ENCODE results near the gene FMNL2. TPM values are rescaled to one million over a fixed set of nuclear protein-coding genes. Genes with fewer than 3 reads are reported as not detected.
A peak's percentile ranks its signal among the peaks of the same experiment; 100 is the strongest.

FMNL2 gene
- total and polyA plus RNA-seq, 2 experiments from 2014 or later = 4.4 to 18.6 TPM

GRCh38 chr2:152571048-152571766 lies 236.2 kb downstream of the FMNL2 start:
- Histone ChIP-seq H3K27me3 (replicated peaks; ENCODE audit: insufficient read depth) (no peaks in the 10 kb centered on the region), H3K9ac (no peak overlapping the region), H2AFZ (no peak overlapping the region), H4K20me1 (ENCODE audit: insufficient read depth) (no peaks in the 10 kb centered on the region), H3K79me2 (ENCODE audit: insufficient read depth) (no peaks in the 10 kb centered on the region; the same call in 1 of the 2 replicates), H3K4me2 (ENCODE audit: unreplicated experiment) (peak overlapping the region; percentile 50), H3K4me3 (no peak overlapping the region), H3K36me3 (ENCODE audit: low read depth) (no peaks in the 10 kb centered on the region), H3K9me3 (ENCODE audit: low read depth) (no peaks in the 10 kb centered on the region), H3K9me2 (ENCODE audit: insufficient read depth) (no peaks in the 10 kb centered on the region), H3K27ac (no peak overlapping the region), H3K4me1 (ENCODE audit: insufficient read depth) (peaks cover 31% of the 10 kb centered on the region), H3F3A (ENCODE audit: insufficient read depth) (peaks cover 27% of the 10 kb centered on the region)
- in situ Hi-C loops (cut with MboI) = no loop called here
- 44 to 58% methylated on average over 3 of the region's 3 CpGs for WGBS, 2 experiments (ENCODE audit: low coverage in 1 of 2, low lambda C conversion rate in 2 of 2, missing lambda C conversion rate in 2 of 2)
- TF ChIP-seq EZH2phosphoT487 (IDR thresholded peaks at IDR 0.05; ENCODE audit: insufficient read depth, low read depth) = no peak
- TF ChIP-seq EZH2 (IDR thresholded peaks at IDR 0.05; ENCODE audit: insufficient read depth, poor library complexity, severe bottlenecking) = no peak
- peak; percentile 74 for DNase-seq

- H4K20me1 ChIP-seq (ENCODE audit: insufficient read depth) = no peaks in the 10 kb centered on the region
- TF ChIP-seq EZH2 (IDR thresholded peaks at IDR 0.05; ENCODE audit: insufficient read depth, poor library complexity, severe bottlenecking) (no peak), EZH2phosphoT487 (IDR thresholded peaks at IDR 0.05; ENCODE audit: insufficient read depth, low read depth) (no peak)
- H3K4me2 ChIP-seq (ENCODE audit: unreplicated experiment) = no peak overlapping the region
- H3K27ac ChIP-seq = no peak overlapping the region
- H3K79me2 ChIP-seq (ENCODE audit: insufficient read depth) = no peaks in the 10 kb centered on the region; the same call in 1 of the 2 replicates
- WGBS, 2 experiments (ENCODE audit: low coverage in 1 of 2, low lambda C conversion rate in 2 of 2, missing lambda C conversion rate in 2 of 2) = 95 to 100% methylated on average over 1 of the region's 1 CpG
- H3K27me3 ChIP-seq (replicated peaks; ENCODE audit: insufficient read depth) = no peaks in the 10 kb centered on the region
- peaks cover 27% of the 10 kb centered on the region for H3F3A ChIP-seq (ENCODE audit: insufficient read depth)
- in situ Hi-C loops (cut with MboI) = no loop called here
- DNase-seq = no peak
- no peak overlapping the region for H3K9ac ChIP-seq
- H3K4me1 ChIP-seq (ENCODE audit: insufficient read depth) = peaks cover 31% of the 10 kb centered on the region
- H3K36me3 ChIP-seq (ENCODE audit: low read depth) = no peaks in the 10 kb centered on the region
- no peak overlapping the region for H3K4me3 ChIP-seq
- no peaks in the 10 kb centered on the region for H3K9me2 ChIP-seq (ENCODE audit: insufficient read depth)
- H2AFZ ChIP-seq = no peak overlapping the region
- H3K9me3 ChIP-seq (ENCODE audit: low read depth) = no peaks in the 10 kb centered on the region
Measured at GRCh38 chr2:152572031-152572430, 237.1 kb downstream of the FMNL2 start.

- in situ Hi-C loops (cut with MboI) = no loop called here
- no peak overlapping the region for H2AFZ ChIP-seq
- WGBS, 2 experiments (ENCODE audit: low coverage in 1 of 2, low lambda C conversion rate in 2 of 2, missing lambda C conversion rate in 2 of 2) = 0 to 3% methylated on average over 4 of the region's 4 CpGs
- peak; percentile 96 for DNase-seq
- H3K9me3 ChIP-seq (ENCODE audit: low read depth) = no peaks in the 10 kb centered on the region
- TF ChIP-seq EZH2 (IDR thresholded peaks at IDR 0.05; ENCODE audit: insufficient read depth, poor library complexity, severe bottlenecking) (no peak), EZH2phosphoT487 (IDR thresholded peaks at IDR 0.05; ENCODE audit: insufficient read depth, low read depth) (0 out of 2 replicates have a peak, but pooled peaks have one; percentile 23)
- peak overlapping the region; percentile 21 for H3K4me2 ChIP-seq (ENCODE audit: unreplicated experiment)
- H3K9me2 ChIP-seq (ENCODE audit: insufficient read depth) = no peaks in the 10 kb centered on the region
- H3K4me3 ChIP-seq = no peak overlapping the region
- no peaks in the 10 kb centered on the region for H3K27me3 ChIP-seq (replicated peaks; ENCODE audit: insufficient read depth)
- H3K79me2 ChIP-seq (ENCODE audit: insufficient read depth) = no peaks in the 10 kb centered on the region; the same call in 1 of the 2 replicates
- H3K9ac ChIP-seq = no peak overlapping the region
- no peaks in the 10 kb centered on the region for H4K20me1 ChIP-seq (ENCODE audit: insufficient read depth)
- H3K27ac ChIP-seq = peak overlapping the region; percentile 65
- no peaks in the 10 kb centered on the region for H3K36me3 ChIP-seq (ENCODE audit: low read depth)
- peaks cover 27% of the 10 kb centered on the region for H3F3A ChIP-seq (ENCODE audit: insufficient read depth)
- peaks cover 31% of the 10 kb centered on the region for H3K4me1 ChIP-seq (ENCODE audit: insufficient read depth)
Measured at GRCh38 chr2:152573168-152573567, 238.2 kb downstream of the FMNL2 start.

GRCh38 chr2:152577579-152577978 lies 242.6 kb downstream of the FMNL2 start:
- H3K27me3 ChIP-seq (replicated peaks; ENCODE audit: insufficient read depth) = no peaks in the 10 kb centered on the region
- no peaks in the 10 kb centered on the region for H4K20me1 ChIP-seq (ENCODE audit: insufficient read depth)
- in situ Hi-C loops (cut with MboI) = no loop called here
- H3K4me1 ChIP-seq (ENCODE audit: insufficient read depth) = peaks cover 20% of the 10 kb centered on the region
- H2AFZ ChIP-seq = no peak overlapping the region
- no peak for DNase-seq
- no peak overlapping the region for H3K9ac ChIP-seq
- peaks cover 18% of the 10 kb centered on the region; the same call in 1 of the 2 replicates for H3F3A ChIP-seq (ENCODE audit: insufficient read depth)
- H3K4me3 ChIP-seq = no peak overlapping the region
- 96% methylated on average over 1 of the region's 1 CpG for WGBS, 2 experiments (ENCODE audit: low coverage in 1 of 2, low lambda C conversion rate in 2 of 2, missing lambda C conversion rate in 2 of 2)
- no peak overlapping the region for H3K4me2 ChIP-seq (ENCODE audit: unreplicated experiment)
- H3K79me2 ChIP-seq (ENCODE audit: insufficient read depth) = no peaks in the 10 kb centered on the region
- TF ChIP-seq EZH2 (IDR thresholded peaks at IDR 0.05; ENCODE audit: insufficient read depth, poor library complexity, severe bottlenecking) (no peak), EZH2phosphoT487 (IDR thresholded peaks at IDR 0.05; ENCODE audit: insufficient read depth, low read depth) (no peak)
- H3K9me2 ChIP-seq (ENCODE audit: insufficient read depth) = no peaks in the 10 kb centered on the region
- H3K27ac ChIP-seq = no peak overlapping the region
- H3K9me3 ChIP-seq (ENCODE audit: low read depth) = no peaks in the 10 kb centered on the region
- no peaks in the 10 kb centered on the region for H3K36me3 ChIP-seq (ENCODE audit: low read depth)
